Lower lobe of right lung (tissue), 1 donor: ENCODE measurements around the gene FLACC1. TPM values are rescaled to one million over a fixed set of nuclear protein-coding genes. Genes with fewer than 3 reads are reported as not detected.

Source experiments
- total RNA-seq: library from RNA; stranded (reverse); fragmentation: NEBNext Ultra II Directional; extraction: Animal tissue kit (Norgen Biotek cat#: 25700); gene quantifications from one replicate; pipeline ENCODE4 v1.2.1, GENCODE V29; 2021
- donor health status: DM: no; HTN: yes; CAD: no; lungs with severe emphysema.

FLACC1 gene
- total RNA-seq, 1 donor from 2014 or later, result 6.8 TPM

Other genes with a start within 250 kb of the FLACC1 start
- gene CFLAR, start 241.2 kb downstream of the FLACC1 start, total RNA-seq, result 345 TPM
- gene CASP10, start 174.2 kb downstream of the FLACC1 start, total RNA-seq, result 26.7 TPM
- gene CASP8, start 96.8 kb downstream of the FLACC1 start, total RNA-seq, result 44.2 TPM
- 66.5 TPM for gene TRAK2, start 94.1 kb upstream of the FLACC1 start, total RNA-seq
- gene STRADB, start 94.4 kb upstream of the FLACC1 start, total RNA-seq, result 24.5 TPM